Esophagus mucosa (tissue), 1 donor: ENCODE results near the gene SCYGR5. TPM values are rescaled to one million over a fixed set of nuclear protein-coding genes. Genes with fewer than 3 reads are reported as not detected.

Experiments
- ATAC-seq: fragments of 200-7000 bp; cut with Tn5 transposase; one replicate; pipeline ENCODE4 v1.9.1; 2020
- total RNA-seq: library from RNA; stranded (reverse); gene quantifications from one replicate; pipeline ENCODE4 v1.2.4, GENCODE V29; 2023
- donor health status: DM: yes; HTN: yes; CAD: no.

Gene SCYGR5
- total RNA-seq, 1 donor from 2014 or later = not detected

- ATAC-seq = no peak
Observed at GRCh38 chr2:227674485-227674884, 7.9 kb downstream of the SCYGR5 start.

GRCh38 chr2:227677928-227678327 is 11.3 kb downstream of the SCYGR5 start:
- no peak for ATAC-seq

- ATAC-seq = no peak
Observed at GRCh38 chr2:227684258-227684657, 17.7 kb downstream of the SCYGR5 start.

GRCh38 chr2:227687189-227687588 is 20.6 kb downstream of the SCYGR5 start:
- no peak for ATAC-seq

GRCh38 chr2:227696990-227697679 is 30.5 kb downstream of the SCYGR5 start:
- no peak for ATAC-seq

- no peak for ATAC-seq
Observed at GRCh38 chr2:227701556-227701955, 35.0 kb downstream of the SCYGR5 start.

GRCh38 chr2:227703280-227703732 is 36.7 kb downstream of the SCYGR5 start:
- peak; percentile 74 for ATAC-seq

- no peak for ATAC-seq
Observed at GRCh38 chr2:227703961-227704360, 37.4 kb downstream of the SCYGR5 start.

GRCh38 chr2:227706859-227707258 is 40.3 kb downstream of the SCYGR5 start:
- ATAC-seq = no peak

GRCh38 chr2:227707390-227707789 is 40.8 kb downstream of the SCYGR5 start:
- no peak for ATAC-seq

GRCh38 chr2:227710986-227711385 is 44.4 kb downstream of the SCYGR5 start:
- no peak for ATAC-seq

GRCh38 chr2:227713291-227713690 is 46.7 kb downstream of the SCYGR5 start:
- ATAC-seq = no peak

- no peak for ATAC-seq
Observed at GRCh38 chr2:227716501-227716900, 49.9 kb downstream of the SCYGR5 start.

Other genes with a start within 250 kb of the SCYGR5 start
- 62.4 TPM for gene AGFG1, start 194.6 kb upstream of the SCYGR5 start, total RNA-seq
- gene SCYGR2, start 67.9 kb upstream of the SCYGR5 start, total RNA-seq = not detected
- not detected for gene SCYGR3, start 52.0 kb upstream of the SCYGR5 start, total RNA-seq
- not detected for gene SCYGR4, start 49.3 kb upstream of the SCYGR5 start, total RNA-seq
- 1.5 TPM for gene SLC19A3, start 51.2 kb downstream of the SCYGR5 start, total RNA-seq
- not detected for gene SCYGR6, start 58.0 kb downstream of the SCYGR5 start, total RNA-seq
- not detected for gene SCYGR7, start 61.5 kb downstream of the SCYGR5 start, total RNA-seq
- not detected for gene SCYGR8, start 79.1 kb downstream of the SCYGR5 start, total RNA-seq
- gene CCL20, start 147.0 kb downstream of the SCYGR5 start, total RNA-seq = 2.8 TPM
- not detected for gene DAW1, start 204.8 kb downstream of the SCYGR5 start, total RNA-seq